Osteoblast (primary cell): ENCODE results near the gene TMED3. TPM values are rescaled to one million over a fixed set of nuclear protein-coding genes. Genes with fewer than 3 reads are reported as not detected.

Experiments used
- DNase-seq: peaks from one replicate; pipeline ENCODE4 v3.0.0; 2011; ENCODE audit warnings: low spot score, mixed read lengths; ENCODE audit not compliant: insufficient read length; ENCODE audit errors: missing footprints
- H2AFZ ChIP-seq: 2 replicates; pipeline ENCODE4 v1.6.0; 2011; ENCODE audit warnings: mild to moderate bottlenecking, low read length
- H3K27ac ChIP-seq: 2 replicates; pipeline ENCODE4 v1.5.1; 2011; ENCODE audit warnings: mild to moderate bottlenecking, low read depth, low read length, moderate library complexity
- H3K27me3 ChIP-seq: 2 replicates; pipeline ENCODE4 v1.6.0; 2012; ENCODE audit warnings: mild to moderate bottlenecking, control low read depth, inconsistent platforms, low read length, moderate library complexity; ENCODE audit not compliant: insufficient read depth
- H3K36me3 ChIP-seq: 2 replicates; pipeline ENCODE4 v1.5.1; 2011; ENCODE audit warnings: mild to moderate bottlenecking, low read length, control low read depth, moderate library complexity; ENCODE audit not compliant: insufficient read depth
- H3K4me1 ChIP-seq: 2 replicates; pipeline ENCODE4 v1.5.1; 2011; ENCODE audit warnings: mild to moderate bottlenecking, low read length, control low read depth, moderate library complexity; ENCODE audit not compliant: insufficient read depth
- H3K4me2 ChIP-seq: 2 replicates; pipeline ENCODE4 v1.6.0; 2011; ENCODE audit warnings: mild to moderate bottlenecking, low read length; ENCODE audit not compliant: insufficient read depth
- H3K4me3 ChIP-seq: fragments of 200-600 bp; sonication (generic); 3 replicates; pipeline ENCODE4 v1.5.1; 2012; ENCODE audit warnings: mild to moderate bottlenecking, low read length, inconsistent platforms; ENCODE audit not compliant: insufficient read depth
- H3K79me2 ChIP-seq: 2 replicates; pipeline ENCODE4 v1.6.0; 2012; ENCODE audit warnings: mild to moderate bottlenecking, low read length, control low read depth, inconsistent platforms; ENCODE audit not compliant: insufficient read depth
- H3K9me3 ChIP-seq: 2 replicates; pipeline ENCODE4 v1.5.1; 2011; ENCODE audit warnings: low read depth, low read length, control low read depth
- H4K20me1 ChIP-seq: 2 replicates; pipeline ENCODE4 v1.6.0; 2012; ENCODE audit warnings: mild to moderate bottlenecking, low read length, control low read depth; ENCODE audit not compliant: insufficient read depth
- total RNA-seq: library from RNA; depleted of rRNA; stranded (reverse); fragments of >200 nt; gene quantifications from 2 replicates; pipeline ENCODE4 v1.2.3, GENCODE V29; 2012
- TF ChIP-seq, protein P1 (sequence below): IDR thresholded peaks from 2 replicates; pipeline ENCODE4 v1.5.1; 2011; ENCODE audit warnings: mild to moderate bottlenecking, low read depth, low read length, moderate library complexity; ENCODE audit errors: extremely low read depth

The TMED3 gene
- total RNA-seq, 1 donor: 154 TPM

- H3K4me2 ChIP-seq: no peak overlapping the region
- H3K9me3 ChIP-seq: no peaks in the 10 kb centered on the region
- no peak overlapping the region for H3K27ac ChIP-seq
- H3K4me3 ChIP-seq: no peak overlapping the region
- TF ChIP-seq, protein P1, sequence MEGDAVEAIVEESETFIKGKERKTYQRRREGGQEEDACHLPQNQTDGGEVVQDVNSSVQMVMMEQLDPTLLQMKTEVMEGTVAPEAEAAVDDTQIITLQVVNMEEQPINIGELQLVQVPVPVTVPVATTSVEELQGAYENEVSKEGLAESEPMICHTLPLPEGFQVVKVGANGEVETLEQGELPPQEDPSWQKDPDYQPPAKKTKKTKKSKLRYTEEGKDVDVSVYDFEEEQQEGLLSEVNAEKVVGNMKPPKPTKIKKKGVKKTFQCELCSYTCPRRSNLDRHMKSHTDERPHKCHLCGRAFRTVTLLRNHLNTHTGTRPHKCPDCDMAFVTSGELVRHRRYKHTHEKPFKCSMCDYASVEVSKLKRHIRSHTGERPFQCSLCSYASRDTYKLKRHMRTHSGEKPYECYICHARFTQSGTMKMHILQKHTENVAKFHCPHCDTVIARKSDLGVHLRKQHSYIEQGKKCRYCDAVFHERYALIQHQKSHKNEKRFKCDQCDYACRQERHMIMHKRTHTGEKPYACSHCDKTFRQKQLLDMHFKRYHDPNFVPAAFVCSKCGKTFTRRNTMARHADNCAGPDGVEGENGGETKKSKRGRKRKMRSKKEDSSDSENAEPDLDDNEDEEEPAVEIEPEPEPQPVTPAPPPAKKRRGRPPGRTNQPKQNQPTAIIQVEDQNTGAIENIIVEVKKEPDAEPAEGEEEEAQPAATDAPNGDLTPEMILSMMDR: no peak
- H4K20me1 ChIP-seq: peaks cover 50% of the 10 kb centered on the region
- peaks cover 65% of the 10 kb centered on the region for H3K36me3 ChIP-seq
- peaks cover 59% of the 10 kb centered on the region for H3K79me2 ChIP-seq
- no peak for DNase-seq
- H3K27me3 ChIP-seq: no peaks in the 10 kb centered on the region
- no peak overlapping the region for H2AFZ ChIP-seq
- no peaks in the 10 kb centered on the region for H3K4me1 ChIP-seq
Measured at GRCh38 chr15:79321876-79322275, 11.0 kb downstream of the TMED3 start.

DNA sequence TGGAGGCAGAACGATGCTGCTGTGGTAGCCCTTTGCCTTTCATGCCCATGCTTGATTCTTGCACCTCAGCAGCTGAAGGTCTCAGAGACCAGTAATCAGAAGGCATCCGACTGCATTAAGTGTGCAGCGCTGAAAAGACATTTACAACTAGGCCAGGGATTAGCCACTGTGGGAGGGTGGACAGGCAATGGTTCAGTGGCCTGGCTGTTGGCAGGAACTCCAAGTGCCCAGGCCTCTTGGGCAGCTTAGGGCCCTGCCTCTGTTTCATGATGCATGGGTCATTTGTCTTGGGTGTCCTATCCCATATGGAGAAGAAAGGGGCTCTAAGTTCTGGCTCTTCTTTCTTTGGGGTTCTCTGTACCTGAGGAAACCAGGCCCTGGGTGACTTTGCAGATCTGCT, 11.4 kb downstream of the TMED3 start:
- H3K27ac ChIP-seq: no peak overlapping the region
- no peaks in the 10 kb centered on the region for H3K9me3 ChIP-seq
- no peak overlapping the region for H2AFZ ChIP-seq
- H3K4me3 ChIP-seq: no peak overlapping the region
- H3K36me3 ChIP-seq: peaks cover 61% of the 10 kb centered on the region
- no peak overlapping the region for H3K4me2 ChIP-seq
- peaks cover 46% of the 10 kb centered on the region for H4K20me1 ChIP-seq
- no peaks in the 10 kb centered on the region for H3K27me3 ChIP-seq
- DNase-seq: no peak
- TF ChIP-seq, protein P1: no peak
- H3K4me1 ChIP-seq: no peaks in the 10 kb centered on the region
- H3K79me2 ChIP-seq: peaks cover 55% of the 10 kb centered on the region

GRCh38 chr15:79322945-79323344, 12.0 kb downstream of the TMED3 start:
- TF ChIP-seq, protein P1: no peak
- no peaks in the 10 kb centered on the region for H3K9me3 ChIP-seq
- H3K4me2 ChIP-seq: no peak overlapping the region
- no peaks in the 10 kb centered on the region for H3K27me3 ChIP-seq
- H3K79me2 ChIP-seq: peaks cover 49% of the 10 kb centered on the region
- peaks cover 54% of the 10 kb centered on the region for H3K36me3 ChIP-seq
- H4K20me1 ChIP-seq: peaks cover 40% of the 10 kb centered on the region
- no peak overlapping the region for H3K27ac ChIP-seq
- H3K4me3 ChIP-seq: no peak overlapping the region
- no peaks in the 10 kb centered on the region for H3K4me1 ChIP-seq
- DNase-seq: no peak
- H2AFZ ChIP-seq: no peak overlapping the region

DNA sequence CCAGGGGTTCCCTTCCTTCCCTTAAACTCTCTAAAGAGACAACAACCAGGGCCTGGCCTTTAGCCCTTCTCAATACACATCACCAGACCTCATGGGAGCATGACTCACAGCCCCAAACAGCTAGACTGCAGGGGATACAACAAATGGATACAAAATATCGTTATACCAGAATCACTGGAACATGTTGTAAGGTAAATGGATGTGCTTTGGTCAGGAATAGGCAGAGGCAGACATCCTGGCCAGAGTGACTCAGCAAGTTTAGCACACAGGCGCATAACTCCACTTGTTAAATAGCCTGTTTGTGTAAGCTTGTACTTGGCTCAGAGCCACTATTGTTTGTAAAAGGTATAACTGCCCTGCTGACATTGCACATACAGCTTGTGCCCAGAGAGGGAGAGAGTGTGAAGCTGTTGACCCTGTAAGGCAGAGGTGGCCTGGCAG, 18.3 kb downstream of the TMED3 start:
- Histone ChIP-seq H3K27ac (peak overlapping the region; percentile 9), H3K4me1 (peaks cover 11% of the 10 kb centered on the region), H4K20me1 (peaks cover 3% of the 10 kb centered on the region), H3K36me3 (peaks cover 11% of the 10 kb centered on the region), H2AFZ (no peak overlapping the region), H3K4me3 (no peak overlapping the region), H3K27me3 (no peaks in the 10 kb centered on the region), H3K4me2 (no peak overlapping the region), H3K9me3 (no peaks in the 10 kb centered on the region), H3K79me2 (peaks cover 2% of the 10 kb centered on the region)
- TF ChIP-seq, protein P1: no peak
- peak; percentile 79 for DNase-seq
